HG03066 (cell line): ENCODE measurements around the gene ACY1.

Experiments
- ATAC-seq: cut with Tn5 transposase; IDR thresholded peaks from one replicate; pipeline ENCODE4 v1.9.1; 2021; ENCODE audit warnings: low read depth; ENCODE audit not compliant: unreplicated experiment

Gene ACY1

DNA sequence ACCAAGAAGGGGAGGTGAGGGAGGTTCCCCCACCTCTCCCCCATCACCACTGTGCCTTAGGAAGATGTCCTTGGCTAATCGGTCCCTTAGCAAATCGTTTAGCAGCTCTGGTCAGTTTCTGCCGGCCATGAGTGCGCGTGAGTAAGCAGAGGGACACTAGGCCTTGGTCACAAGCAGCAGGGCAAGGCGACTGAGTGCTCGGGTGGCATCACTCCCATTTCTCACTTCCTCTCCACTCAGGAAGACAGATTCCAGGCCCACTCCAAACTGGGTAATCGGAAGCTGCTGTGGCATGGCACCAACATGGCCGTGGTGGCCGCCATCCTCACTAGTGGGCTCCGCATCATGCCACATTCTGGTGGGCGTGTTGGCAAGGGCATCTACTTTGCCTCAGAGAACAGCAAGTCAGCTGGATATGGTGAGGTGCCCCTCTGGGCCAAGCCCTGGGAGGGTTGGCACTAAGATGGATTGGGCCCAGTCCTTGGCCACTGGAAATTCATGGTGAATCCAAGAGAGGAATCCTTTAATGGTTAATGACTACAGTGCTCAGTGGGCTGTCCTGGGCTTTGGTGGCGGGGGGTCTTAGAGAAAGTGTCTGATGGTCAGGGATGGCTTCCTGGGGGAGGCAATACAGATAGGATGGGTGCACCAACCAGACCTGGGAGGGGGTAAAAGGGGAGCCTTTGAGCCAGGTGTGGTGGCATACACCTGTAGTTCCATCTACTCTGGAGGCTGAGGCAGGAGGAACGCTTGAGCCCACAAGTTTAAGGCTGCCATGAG lies 37.2 kb upstream of the ACY1 start:
- no peak for ATAC-seq

- no peak for ATAC-seq
Observed at GRCh38 chr3:51946796-51947195, 36.5 kb upstream of the ACY1 start.

DNA sequence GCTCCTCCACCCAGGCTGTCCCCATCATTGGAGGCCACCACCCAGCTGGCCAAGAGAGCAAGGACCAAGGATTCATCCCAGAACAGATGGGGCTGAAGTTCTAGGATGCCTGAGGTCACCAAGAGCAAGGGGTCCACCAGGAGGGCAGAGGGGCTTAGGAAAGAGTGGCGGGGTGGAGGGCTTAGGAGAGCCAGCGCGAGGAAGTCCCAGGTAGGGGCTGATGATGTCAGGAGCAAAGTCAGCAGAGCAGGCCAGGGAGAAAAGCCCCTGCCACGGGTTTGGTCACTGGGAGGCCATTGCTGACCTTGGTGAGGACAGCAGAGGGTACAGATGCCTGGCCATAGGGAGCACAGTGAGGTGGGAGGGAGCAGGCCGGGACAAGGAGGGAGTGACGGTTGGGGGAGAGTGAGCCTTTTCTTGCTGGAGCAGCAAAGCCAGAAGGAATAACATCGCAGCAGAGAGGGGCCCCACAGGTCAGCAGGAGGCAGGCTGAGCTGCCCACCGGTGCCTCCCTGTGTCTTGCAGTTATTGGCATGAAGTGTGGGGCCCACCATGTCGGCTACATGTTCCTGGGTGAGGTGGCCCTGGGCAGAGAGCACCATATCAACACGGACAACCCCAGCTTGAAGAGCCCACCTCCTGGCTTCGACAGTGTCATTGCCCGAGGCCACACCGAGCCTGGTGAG lies 36.0 kb upstream of the ACY1 start:
- no peak for ATAC-seq

GRCh38 chr3:51948016-51948580 lies 35.2 kb upstream of the ACY1 start:
- ATAC-seq, result no peak

- no peak for ATAC-seq
Observed at GRCh38 chr3:51949121-51949520, 34.2 kb upstream of the ACY1 start.

DNA sequence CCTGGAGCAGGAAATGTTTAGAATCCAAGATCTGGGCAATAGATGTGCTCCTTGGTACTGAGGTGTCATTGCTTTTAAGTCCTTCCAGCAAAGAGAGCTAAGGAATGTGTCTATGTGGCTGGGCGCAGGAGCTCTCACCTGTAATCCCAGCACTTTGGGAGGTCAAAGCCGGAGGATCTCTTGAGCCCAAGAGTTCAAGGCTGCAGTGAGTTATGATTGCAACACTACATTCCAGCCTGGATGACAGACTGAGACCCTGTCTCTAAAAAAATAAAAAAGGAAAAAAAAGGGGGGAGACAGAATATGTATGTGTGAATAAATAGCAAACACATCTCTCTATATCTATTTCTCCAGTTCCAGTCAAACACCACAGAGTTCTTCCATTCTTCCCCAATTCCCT lies 32.4 kb upstream of the ACY1 start:
- ATAC-seq, result no peak

GRCh38 chr3:51953445-51953844 lies 29.9 kb upstream of the ACY1 start:
- ATAC-seq, result no peak

DNA sequence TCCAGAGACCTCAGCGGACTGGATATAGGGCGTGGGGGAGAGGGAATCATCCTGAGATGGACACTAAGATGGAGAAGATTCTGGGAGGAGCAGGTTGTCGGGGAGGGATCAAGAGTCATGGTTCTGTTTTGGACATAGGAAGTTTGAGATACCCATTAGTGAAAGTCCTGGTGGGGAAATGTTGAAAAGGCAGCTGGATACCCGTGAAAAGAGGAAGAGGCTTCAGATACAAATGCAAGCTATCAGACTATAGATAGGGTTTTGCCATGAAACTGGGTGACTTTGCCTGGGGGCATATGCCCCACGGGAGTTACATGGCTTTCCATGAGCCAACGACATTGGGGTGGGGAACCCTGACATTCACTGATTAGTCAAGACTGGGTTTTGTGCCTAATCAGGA lies 29.2 kb upstream of the ACY1 start:
- ATAC-seq, result no peak

- ATAC-seq, result no peak
Observed at GRCh38 chr3:51954713-51955112, 28.6 kb upstream of the ACY1 start.

GRCh38 chr3:51955175-51955892 lies 28.0 kb upstream of the ACY1 start, which contains the start of gene GPR62:
Gene GPR62 (plus strand): TSS chr3:51955381. CDS start chr3:51955653, 272 bp downstream.
- no peak for ATAC-seq

GRCh38 chr3:51955893-51956770 lies 27.2 kb upstream of the ACY1 start:
- no peak for ATAC-seq

GRCh38 chr3:51957520-51958205 lies 25.7 kb upstream of the ACY1 start:
- no peak for ATAC-seq

DNA sequence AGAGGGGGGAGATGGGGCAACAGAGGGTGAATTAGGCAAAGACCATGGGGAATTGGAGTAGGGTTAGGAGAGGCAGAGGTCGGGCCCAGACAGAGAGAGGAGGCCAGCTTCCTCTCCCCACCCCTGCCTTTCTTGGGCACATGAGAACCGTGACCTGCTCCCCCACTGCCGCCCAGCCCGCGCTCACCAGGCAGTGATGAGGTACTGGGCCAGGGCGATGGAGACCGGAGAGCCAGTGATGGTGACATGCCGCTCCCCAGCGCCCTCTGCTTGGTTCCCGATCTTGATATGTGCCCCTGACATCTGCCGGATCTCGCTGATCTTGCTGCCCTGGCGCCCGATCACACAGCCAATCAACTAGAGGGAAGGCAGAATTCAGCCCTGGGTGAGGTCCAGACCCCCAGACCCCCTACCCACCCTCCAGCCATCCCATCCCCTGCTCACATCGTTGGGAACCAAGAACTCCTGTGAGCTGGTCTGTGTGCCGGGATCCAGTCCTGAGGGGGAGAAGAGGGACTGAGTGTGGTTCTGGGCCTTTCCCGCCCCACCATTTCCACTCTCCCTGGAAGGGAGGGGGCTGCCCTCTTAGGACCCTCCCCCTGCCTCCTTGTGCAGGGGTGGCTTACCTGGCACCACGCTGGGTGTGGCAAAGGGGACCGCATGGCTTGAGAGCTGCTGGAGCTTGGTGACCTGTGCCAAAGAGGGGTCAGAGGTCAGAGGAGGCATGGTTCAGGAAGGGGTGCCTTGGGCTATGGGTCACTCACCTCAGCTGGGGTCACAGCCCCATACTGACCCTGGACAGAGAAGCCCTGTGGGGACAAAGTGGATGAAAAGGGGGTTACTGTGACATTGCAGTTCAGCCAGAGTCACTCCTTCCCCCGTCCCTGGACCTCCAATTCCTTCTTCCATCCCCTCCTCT lies 24.5 kb upstream of the ACY1 start:
- no peak for ATAC-seq

DNA sequence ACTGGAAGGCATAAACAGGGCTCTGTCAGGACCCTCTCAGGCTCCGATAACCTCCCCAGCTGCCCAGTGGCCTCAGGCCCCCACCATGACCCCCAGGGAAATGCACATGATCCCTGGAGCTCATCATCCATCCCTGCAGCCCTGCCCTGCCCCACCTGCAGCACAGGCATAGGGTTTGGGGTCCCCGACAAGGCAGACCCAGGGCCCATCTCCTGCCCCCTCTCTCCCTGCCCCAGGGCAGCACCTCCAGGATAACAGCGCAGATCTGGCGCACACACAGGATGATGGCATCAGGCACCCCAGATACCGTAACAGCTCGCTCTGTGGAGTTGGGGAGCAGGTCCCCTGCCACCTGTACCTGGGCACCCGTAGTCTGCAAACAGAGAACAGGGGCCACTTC lies 23.7 kb upstream of the ACY1 start:
- ATAC-seq, result no peak

GRCh38 chr3:51960386-51960785 lies 22.9 kb upstream of the ACY1 start:
- ATAC-seq, result no peak

DNA sequence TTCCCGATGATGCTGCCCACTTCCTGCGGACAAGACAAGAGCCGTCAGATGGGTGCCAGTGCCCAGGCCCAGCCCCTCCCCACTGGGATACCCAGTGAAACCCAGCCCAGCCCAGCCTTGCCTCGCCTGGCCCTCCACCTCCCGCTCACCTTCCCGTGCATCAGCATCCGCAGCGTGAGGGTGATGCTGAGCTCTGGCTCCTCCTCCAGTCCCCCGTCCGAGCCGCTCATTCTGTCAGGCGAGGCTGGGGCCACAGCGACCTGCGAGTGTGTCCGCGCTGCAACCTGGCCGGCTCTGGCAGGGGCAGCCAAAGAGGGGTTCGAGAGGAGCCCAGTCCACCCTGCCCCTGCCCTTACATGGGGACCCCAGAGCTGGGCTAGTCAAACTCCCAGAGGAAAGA lies 22.3 kb upstream of the ACY1 start:
- no peak for ATAC-seq

DNA sequence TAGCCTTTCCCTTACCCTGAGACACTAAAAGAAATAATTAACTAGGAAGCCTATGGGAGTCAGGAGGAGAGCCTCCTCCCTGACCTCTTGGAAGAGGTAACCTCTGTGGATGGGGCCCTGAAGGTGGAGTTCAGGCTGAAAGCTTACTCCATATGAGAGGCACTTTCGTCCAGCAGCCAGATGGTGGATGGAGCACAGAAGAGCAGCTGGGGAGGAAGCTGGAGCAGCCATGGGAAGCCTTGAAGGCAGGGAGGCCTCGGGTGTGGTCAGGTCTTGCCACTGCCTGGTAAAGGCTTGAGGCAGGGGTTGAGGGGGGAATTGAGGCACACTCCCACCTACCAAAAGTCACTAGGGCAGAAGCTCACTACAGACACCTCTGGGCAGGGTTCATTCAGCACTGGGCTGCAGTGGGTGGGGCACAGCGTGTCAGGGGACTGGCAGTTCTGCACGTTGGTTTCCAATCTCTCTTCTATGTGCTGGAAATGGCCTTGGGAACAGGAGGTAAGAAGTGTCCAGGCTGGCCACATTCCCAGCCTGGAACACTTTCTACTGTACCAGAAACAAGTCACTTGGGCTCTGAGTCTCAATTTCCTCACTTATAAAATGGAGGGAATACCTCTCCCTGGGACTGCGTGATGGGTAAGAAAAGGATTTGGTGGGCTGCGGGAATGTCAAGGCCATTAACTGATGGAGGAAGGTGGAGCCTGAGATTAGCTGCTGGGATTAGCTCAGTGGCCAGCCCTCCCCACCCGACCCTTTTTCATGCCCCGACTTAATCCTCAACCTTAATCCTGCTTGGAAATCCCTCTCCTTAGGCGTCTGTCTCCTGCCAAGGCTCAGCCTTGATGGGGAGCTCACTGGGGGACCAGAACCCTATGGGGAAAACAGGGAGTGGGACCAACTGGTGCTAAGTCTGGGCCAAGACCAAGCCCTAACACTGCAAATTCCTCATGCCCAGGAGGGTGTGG lies 21.4 kb upstream of the ACY1 start:
- ATAC-seq, result no peak
